RWPE2 (cell line): ENCODE data around the gene IQCE.
A peak's percentile ranks its signal among the peaks of the same experiment; 100 is the strongest.

Source experiments
- ATAC-seq: fragments of 200-7000 bp; cut with Tn5 transposase; 3 replicates; pipeline ENCODE4 v1.9.1; 2021; ENCODE audit warnings: low read depth
- DNase-seq: peaks from one replicate; pipeline ENCODE4 v3.0.0-alpha.2; 2020; ENCODE audit warnings: low spot score
- H3K27ac ChIP-seq: fragments of 450-650 bp; 2 replicates; pipeline ENCODE4 v1.5.1; 2017; ENCODE audit warnings: mild to moderate bottlenecking; ENCODE audit not compliant: poor library complexity, severe bottlenecking
- H3K27me3 ChIP-seq: fragments of 250-450 bp; sonication (Bioruptor Pico); 2 replicates; pipeline ENCODE4 v1.5.1; 2021; ENCODE audit warnings: mild to moderate bottlenecking, moderate library complexity; ENCODE audit not compliant: insufficient read depth, poor library complexity, severe bottlenecking
- H3K36me3 ChIP-seq: fragments of 250-450 bp; sonication (Bioruptor Pico); 2 replicates; pipeline ENCODE4 v1.5.1; 2020; ENCODE audit warnings: low read depth, mild to moderate bottlenecking, moderate library complexity
- H3K4me1 ChIP-seq: fragments of 250-450 bp; sonication (Bioruptor Pico); 2 replicates; pipeline ENCODE4 v1.5.1; 2021; ENCODE audit warnings: mild to moderate bottlenecking, moderate library complexity; ENCODE audit not compliant: insufficient read depth, poor library complexity, severe bottlenecking
- H3K4me3 ChIP-seq: fragments of 250-450 bp; sonication (Bioruptor Pico); 2 replicates; pipeline ENCODE4 v1.5.1; 2021; ENCODE audit warnings: mild to moderate bottlenecking, moderate library complexity; ENCODE audit not compliant: severe bottlenecking
- H3K9me3 ChIP-seq: fragments of 250-450 bp; sonication (Bioruptor Pico); 2 replicates; pipeline ENCODE4 v1.5.1; 2021; ENCODE audit warnings: mild to moderate bottlenecking, moderate library complexity; ENCODE audit not compliant: severe bottlenecking
- CTCF ChIP-seq: fragments of 450-650 bp; IDR thresholded peaks from one replicate; pipeline ENCODE4 v1.5.1; 2017; ENCODE audit warnings: mild to moderate bottlenecking, moderate library complexity; ENCODE audit not compliant: poor library complexity, severe bottlenecking

The IQCE gene

GRCh38 chr7:2558629-2559282 is at the start of gene IQCE:
IQCE (plus strand) TSS chr7:2558979; CDS start chr7:2559182, 203 bp downstream.
- DNase-seq (peak; percentile 91), ATAC-seq (peak; percentile 31)
- H3K27me3 ChIP-seq: no peaks in the 10 kb centered on the region
- no peak for TF ChIP-seq CTCF
- no peaks in the 10 kb centered on the region; the same call in 1 of the 2 replicates for H3K36me3 ChIP-seq
- H3K9me3 ChIP-seq: no peaks in the 10 kb centered on the region
- no peaks in the 10 kb centered on the region for H3K4me1 ChIP-seq
- H3K4me3 ChIP-seq: peak within 1 kb of the TSS; percentile 93
- H3K27ac ChIP-seq: peak within 1 kb of the TSS; percentile 33

- ATAC-seq (no peak), DNase-seq (no peak)
- no peak overlapping the region for H3K4me3 ChIP-seq
- H3K27ac ChIP-seq: no peak overlapping the region
- TF ChIP-seq CTCF: no peak
- H3K9me3 ChIP-seq: no peaks in the 10 kb centered on the region
- no peaks in the 10 kb centered on the region for H3K36me3 ChIP-seq
- H3K27me3 ChIP-seq: no peaks in the 10 kb centered on the region
- H3K4me1 ChIP-seq: peaks cover 17% of the 10 kb centered on the region
These were observed 49.4 kb upstream of the IQCE start for GRCh38 chr7:2509298-2509906.

- ATAC-seq (no peak), DNase-seq (no peak)
- Histone ChIP-seq H3K36me3 (no peaks in the 10 kb centered on the region), H3K4me3 (no peak overlapping the region), H3K4me1 (peaks cover 17% of the 10 kb centered on the region), H3K27ac (no peak overlapping the region), H3K9me3 (no peaks in the 10 kb centered on the region), H3K27me3 (no peaks in the 10 kb centered on the region)
- no peak for TF ChIP-seq CTCF
These were observed 48.5 kb upstream of the IQCE start for GRCh38 chr7:2510130-2510776.

GRCh38 chr7:2510909-2511768 is 47.6 kb upstream of the IQCE start:
- Histone ChIP-seq H3K27ac (no peak overlapping the region), H3K4me3 (no peak overlapping the region)
- no peak for ATAC-seq

More at GRCh38 chr7:2510909-2511768, 47.6 kb upstream of the IQCE start:
- TF ChIP-seq CTCF: no peak
- H3K36me3 ChIP-seq: no peaks in the 10 kb centered on the region
- no peaks in the 10 kb centered on the region for H3K27me3 ChIP-seq
- no peak for DNase-seq
- H3K9me3 ChIP-seq: no peaks in the 10 kb centered on the region
- H3K4me1 ChIP-seq: peaks cover 17% of the 10 kb centered on the region
